K562 (cell line): ENCODE results near the gene MTF1. TPM values are rescaled to one million over a fixed set of nuclear protein-coding genes. Genes with fewer than 3 reads are reported as not detected.

Experiments used
- CBX3 ChIP-seq, 2 experiments: IDR thresholded peaks; 1 replicate in 1 of 2; 2 replicates in 1 of 2; pipeline ENCODE4 v1.6.1; 2012; ENCODE audit warnings: inconsistent platforms in 2 of 2, low read length in 2 of 2, borderline replicate concordance in 1 of 2, control low read depth in 1 of 2
- FOXK1 ChIP-seq: sonication (generic); formaldehyde crosslinking; IDR thresholded peaks from 2 replicates; pipeline ENCODE4 v1.8.0; 2022; ENCODE audit warnings: missing genetic modification reagents, mild to moderate bottlenecking, borderline replicate concordance
- KLF6 ChIP-seq: fragments of 250-450 bp; sonication (Bioruptor Pico); IDR thresholded peaks from 2 replicates; pipeline ENCODE4 v1.4.0; 2020; ENCODE audit warnings: mild to moderate bottlenecking, moderate library complexity, borderline replicate concordance
- NR2C1 ChIP-seq, 2 experiments: fragments of 450-650 bp; IDR thresholded peaks; 2 replicates each; pipeline ENCODE4 v1.6.1; 2017; ENCODE audit warnings: mild to moderate bottlenecking in 2 of 2, antibody characterized with exemption in 1 of 2, inconsistent platforms in 1 of 2, missing compliant biosample characterization in 1 of 2, missing genetic modification characterization in 1 of 2
- TFAP4 ChIP-seq: sonication (generic); formaldehyde crosslinking; IDR thresholded peaks from 2 replicates; pipeline ENCODE4 v1.8.0; 2022; ENCODE audit warnings: missing genetic modification reagents, mild to moderate bottlenecking, moderate library complexity, borderline replicate concordance
- ZNF511 ChIP-seq: sonication (generic); formaldehyde crosslinking; IDR thresholded peaks from 2 replicates; pipeline ENCODE4 v1.8.0; 2022; ENCODE audit warnings: mild to moderate bottlenecking, missing genetic modification reagents
- polyA plus RNA-seq, 8 experiments: library from polyadenylated mRNA; depleted of rRNA in 4 of 8; stranded (reverse) in 5 of 8; unstranded in 3 of 8; fragments of >200 nt; fragmentation: Nextera tagmentation in 2 of 8; fragmentation: Illumina TruSeq in 1 of 8; extraction: Ambion mirVana in 2 of 8; extraction: Trizol in 1 of 8; gene quantifications; 2 replicates each; pipeline versions ENCODE4 v1.2.1 to v1.2.3, GENCODE V29; 2011 to 2014; ENCODE audit warnings: inconsistent platforms in 1 of 8, missing spikeins in 1 of 8
- total RNA-seq, 7 experiments: library from RNA; depleted of rRNA in 6 of 7; stranded (reverse); fragments of >200 nt in 6 of 7; fragmentation: Illumina TruSeq in 2 of 7; extraction: Trizol in 2 of 7; gene quantifications; 2 replicates each; pipeline versions ENCODE4 v1.2.1 to v1.2.3, GENCODE V29; 2011 to 2021; ENCODE audit warnings: low replicate concordance in 1 of 7
- TF ChIP-seq, protein P1 (sequence below): sonication (generic); formaldehyde crosslinking; IDR thresholded peaks from 2 replicates; pipeline ENCODE4 v1.8.1; 2023; ENCODE audit warnings: mild to moderate bottlenecking, missing genetic modification reagents
- TF ChIP-seq, protein P2 (sequence below): fragments of 250-450 bp; sonication (Bioruptor Pico); IDR thresholded peaks from 2 replicates; pipeline ENCODE4 v1.9.0; 2021; ENCODE audit warnings: mild to moderate bottlenecking
- TF ChIP-seq, protein P3 (sequence below): sonication (generic); formaldehyde crosslinking; IDR thresholded peaks from 2 replicates; pipeline ENCODE4 v1.4.0; 2020; ENCODE audit warnings: mild to moderate bottlenecking, missing genetic modification reagents

MTF1 gene
- total and polyA plus RNA-seq, 9 of the 15 experiments (the other 6 are each of a cell fraction or from before 2014, with no cell fraction given): 1.1 to 12.2 (median 4.3) TPM

GRCh38 chr1:37764414-37764825 is 95.0 kb downstream of the MTF1 start (continued):
- peak; percentile 99 for TF ChIP-seq FOXK1 (CRISPR knock-in tag)
- TF ChIP-seq, protein P1, sequence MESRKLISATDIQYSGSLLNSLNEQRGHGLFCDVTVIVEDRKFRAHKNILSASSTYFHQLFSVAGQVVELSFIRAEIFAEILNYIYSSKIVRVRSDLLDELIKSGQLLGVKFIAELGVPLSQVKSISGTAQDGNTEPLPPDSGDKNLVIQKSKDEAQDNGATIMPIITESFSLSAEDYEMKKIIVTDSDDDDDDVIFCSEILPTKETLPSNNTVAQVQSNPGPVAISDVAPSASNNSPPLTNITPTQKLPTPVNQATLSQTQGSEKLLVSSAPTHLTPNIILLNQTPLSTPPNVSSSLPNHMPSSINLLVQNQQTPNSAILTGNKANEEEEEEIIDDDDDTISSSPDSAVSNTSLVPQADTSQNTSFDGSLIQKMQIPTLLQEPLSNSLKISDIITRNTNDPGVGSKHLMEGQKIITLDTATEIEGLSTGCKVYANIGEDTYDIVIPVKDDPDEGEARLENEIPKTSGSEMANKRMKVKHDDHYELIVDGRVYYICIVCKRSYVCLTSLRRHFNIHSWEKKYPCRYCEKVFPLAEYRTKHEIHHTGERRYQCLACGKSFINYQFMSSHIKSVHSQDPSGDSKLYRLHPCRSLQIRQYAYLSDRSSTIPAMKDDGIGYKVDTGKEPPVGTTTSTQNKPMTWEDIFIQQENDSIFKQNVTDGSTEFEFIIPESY (CRISPR knock-in tag): peak; percentile 96
- peak; percentile 100 for TF ChIP-seq ZNF511 (CRISPR knock-in tag)
- TF ChIP-seq, protein P2, sequence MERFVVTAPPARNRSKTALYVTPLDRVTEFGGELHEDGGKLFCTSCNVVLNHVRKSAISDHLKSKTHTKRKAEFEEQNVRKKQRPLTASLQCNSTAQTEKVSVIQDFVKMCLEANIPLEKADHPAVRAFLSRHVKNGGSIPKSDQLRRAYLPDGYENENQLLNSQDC (CRISPR knock-in tag): no peak
- TF ChIP-seq KLF6 (CRISPR knock-in tag): peak; percentile 26; the same call in 1 of the 2 replicates
- TF ChIP-seq, protein P3, sequence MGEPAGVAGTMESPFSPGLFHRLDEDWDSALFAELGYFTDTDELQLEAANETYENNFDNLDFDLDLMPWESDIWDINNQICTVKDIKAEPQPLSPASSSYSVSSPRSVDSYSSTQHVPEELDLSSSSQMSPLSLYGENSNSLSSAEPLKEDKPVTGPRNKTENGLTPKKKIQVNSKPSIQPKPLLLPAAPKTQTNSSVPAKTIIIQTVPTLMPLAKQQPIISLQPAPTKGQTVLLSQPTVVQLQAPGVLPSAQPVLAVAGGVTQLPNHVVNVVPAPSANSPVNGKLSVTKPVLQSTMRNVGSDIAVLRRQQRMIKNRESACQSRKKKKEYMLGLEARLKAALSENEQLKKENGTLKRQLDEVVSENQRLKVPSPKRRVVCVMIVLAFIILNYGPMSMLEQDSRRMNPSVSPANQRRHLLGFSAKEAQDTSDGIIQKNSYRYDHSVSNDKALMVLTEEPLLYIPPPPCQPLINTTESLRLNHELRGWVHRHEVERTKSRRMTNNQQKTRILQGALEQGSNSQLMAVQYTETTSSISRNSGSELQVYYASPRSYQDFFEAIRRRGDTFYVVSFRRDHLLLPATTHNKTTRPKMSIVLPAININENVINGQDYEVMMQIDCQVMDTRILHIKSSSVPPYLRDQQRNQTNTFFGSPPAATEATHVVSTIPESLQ (CRISPR knock-in tag): peak; percentile 100
- peak; percentile 91 for TF ChIP-seq TFAP4 (CRISPR knock-in tag)
- no peak for TF ChIP-seq NR2C1 (IDR thresholded peaks at IDR 0.05)
- TF ChIP-seq NR2C1 (tag; IDR thresholded peaks at IDR 0.05): 0 out of 2 replicates have a peak, but pooled peaks have one; percentile 40
- peak; percentile 76 to 84; a peak in 2 of 3 replicates for TF ChIP-seq CBX3 (IDR thresholded peaks at IDR 0.05; ENCODE audit: borderline replicate concordance in 1 of 2, low read length in 2 of 2)
